Astrocyte (in vitro differentiated cells and primary cell): ENCODE measurements around the gene CLHC1. TPM values are rescaled to one million over a fixed set of nuclear protein-coding genes. Genes with fewer than 3 reads are reported as not detected.

ENCODE experiments used
- DNase-seq: peaks from one replicate; pipeline ENCODE4 v3.0.0-alpha.2; 2010; ENCODE audit warnings: low read depth
- FAIRE-seq: peaks from 2 replicates; lab custom pipeline; 2011; peaks lifted over from hg19 to GRCh38; lab: Jason Lieb, UNC
- H2AFZ ChIP-seq: 2 replicates; pipeline ENCODE4 v1.6.0; 2012; ENCODE audit warnings: low read depth, low read length, inconsistent platforms
- H3K27ac ChIP-seq: 2 replicates; pipeline ENCODE4 v1.5.1; 2011; ENCODE audit warnings: low read depth, low read length, inconsistent platforms
- H3K27me3 ChIP-seq: 2 replicates; pipeline ENCODE4 v1.6.0; 2011; ENCODE audit warnings: low read length, inconsistent platforms; ENCODE audit not compliant: insufficient read depth
- H3K36me3 ChIP-seq: 2 replicates; pipeline ENCODE4 v1.5.1; 2011; ENCODE audit warnings: low read length, inconsistent platforms; ENCODE audit not compliant: insufficient read depth
- H3K4me1 ChIP-seq: 2 replicates; pipeline ENCODE4 v1.5.1; 2011; ENCODE audit warnings: low read length, inconsistent platforms; ENCODE audit not compliant: insufficient read depth
- H3K4me2 ChIP-seq: 2 replicates; pipeline ENCODE4 v1.6.0; 2012; ENCODE audit warnings: low read length, inconsistent platforms
- H3K4me3 ChIP-seq: 2 replicates; pipeline ENCODE4 v1.5.1; 2011; ENCODE audit warnings: low read depth, mild to moderate bottlenecking, low read length, inconsistent platforms; ENCODE audit not compliant: insufficient read depth
- H3K79me2 ChIP-seq: 2 replicates; pipeline ENCODE4 v1.6.0; 2012; ENCODE audit warnings: mild to moderate bottlenecking, low read length, inconsistent platforms; ENCODE audit not compliant: insufficient read depth
- H3K9ac ChIP-seq: 2 replicates; pipeline ENCODE4 v1.6.0; 2012; ENCODE audit warnings: mild to moderate bottlenecking, low read length, inconsistent platforms
- H3K9me3 ChIP-seq: 2 replicates; pipeline ENCODE4 v1.5.1; 2012; ENCODE audit warnings: low read depth, mild to moderate bottlenecking, low read length, inconsistent platforms; ENCODE audit not compliant: insufficient read depth
- H4K20me1 ChIP-seq: 2 replicates; pipeline ENCODE4 v1.6.0; 2012; ENCODE audit warnings: low read length, inconsistent platforms; ENCODE audit not compliant: insufficient read depth
- H3K27ac Mint-ChIP-seq: one replicate; pipeline ENCODE4 v1.8.0; 2021; ENCODE audit warnings: mild to moderate bottlenecking, mixed read lengths; ENCODE audit not compliant: unreplicated experiment
- H3K27me3 Mint-ChIP-seq: one replicate; pipeline ENCODE4 v1.8.0; 2021; ENCODE audit warnings: low read depth, mixed read lengths; ENCODE audit not compliant: unreplicated experiment
- H3K36me3 Mint-ChIP-seq: one replicate; pipeline ENCODE4 v1.8.0; 2021; ENCODE audit warnings: low read depth, mixed read lengths; ENCODE audit not compliant: unreplicated experiment
- H3K4me1 Mint-ChIP-seq: one replicate; pipeline ENCODE4 v1.8.0; 2021; ENCODE audit warnings: low read depth, mixed read lengths; ENCODE audit not compliant: unreplicated experiment
- H3K4me3 Mint-ChIP-seq: one replicate; pipeline ENCODE4 v1.8.0; 2021; ENCODE audit warnings: mild to moderate bottlenecking, moderate library complexity, mixed read lengths; ENCODE audit not compliant: unreplicated experiment
- H3K9me3 Mint-ChIP-seq: one replicate; pipeline ENCODE4 v1.8.0; 2021; ENCODE audit warnings: mild to moderate bottlenecking, mixed read lengths; ENCODE audit not compliant: unreplicated experiment
- CTCF ChIP-seq: IDR thresholded peaks from 2 replicates; pipeline ENCODE4 v1.5.1; 2011; ENCODE audit warnings: low read depth, mild to moderate bottlenecking, inconsistent platforms, low read length, moderate library complexity; ENCODE audit not compliant: insufficient read depth
- EZH2 ChIP-seq: IDR thresholded peaks from 2 replicates; pipeline ENCODE4 v1.6.1; 2012; ENCODE audit warnings: mild to moderate bottlenecking, low read length, inconsistent platforms; ENCODE audit not compliant: insufficient read depth
- total RNA-seq: library from RNA; stranded (reverse); gene quantifications from 2 replicates; pipeline ENCODE4 v1.2.1, GENCODE V29; 2021

CLHC1 gene
- total RNA-seq, 1 donor from 2014 or later = 17.5 TPM

GRCh38 chr2:55163274-55163721 lies 68.8 kb downstream of the CLHC1 start:
- Mint-ChIP-seq H3K4me3 (no peak overlapping the region), H3K9me3 (no peaks in the 10 kb centered on the region), H3K27me3 (no peaks in the 10 kb centered on the region), H3K36me3 (no peaks in the 10 kb centered on the region), H3K27ac (peak overlapping the region; percentile 38), H3K4me1 (peaks cover 54% of the 10 kb centered on the region)
- Histone ChIP-seq H3K27ac (peak overlapping the region; percentile 35), H3K79me2 (peaks cover 8% of the 10 kb centered on the region), H3K9me3 (no peaks in the 10 kb centered on the region), H3K4me1 (peaks cover 51% of the 10 kb centered on the region), H2AFZ (peak overlapping the region; percentile 16), H3K4me3 (no peak overlapping the region), H3K9ac (peak overlapping the region; percentile 37), H3K36me3 (no peaks in the 10 kb centered on the region), H3K27me3 (no peaks in the 10 kb centered on the region), H4K20me1 (no peaks in the 10 kb centered on the region), H3K4me2 (peak overlapping the region; percentile 64)
- FAIRE-seq = no peak
- DNase-seq = peak; percentile 61
- no peak for TF ChIP-seq CTCF
- no peak for TF ChIP-seq EZH2

- Mint-ChIP-seq H3K36me3 (no peaks in the 10 kb centered on the region), H3K27ac (no peak overlapping the region), H3K27me3 (no peaks in the 10 kb centered on the region), H3K4me3 (no peak overlapping the region), H3K4me1 (peaks cover 51% of the 10 kb centered on the region), H3K9me3 (no peaks in the 10 kb centered on the region)
- DNase-seq (no peak), FAIRE-seq (no peak)
- H3K4me1 ChIP-seq = peaks cover 51% of the 10 kb centered on the region
- H2AFZ ChIP-seq = no peak overlapping the region
- H3K9me3 ChIP-seq = no peaks in the 10 kb centered on the region
- no peaks in the 10 kb centered on the region for H3K79me2 ChIP-seq
- H3K36me3 ChIP-seq = no peaks in the 10 kb centered on the region
- H3K4me3 ChIP-seq = no peak overlapping the region
- peak overlapping the region; percentile 35 for H3K27ac ChIP-seq
- H3K27me3 ChIP-seq = no peaks in the 10 kb centered on the region
- TF ChIP-seq EZH2 (no peak), CTCF (no peak)
- no peaks in the 10 kb centered on the region for H4K20me1 ChIP-seq
- H3K4me2 ChIP-seq = peak overlapping the region; percentile 64
- no peak overlapping the region for H3K9ac ChIP-seq
Measured at GRCh38 chr2:55162284-55163006, 69.6 kb downstream of the CLHC1 start.
